GM18505 (cell line): ENCODE measurements around the gene PPM1E.
"Not testable (repeated sequence)": the region's sequence is repeated elsewhere in the genome, so short reads cannot be mapped to it uniquely, and the experiment has no call there.

Source experiments
- ATAC-seq: cut with Tn5 transposase; IDR thresholded peaks from one replicate; pipeline ENCODE4 v1.9.1; 2021; ENCODE audit not compliant: unreplicated experiment
- POLR2A ChIP-seq: IDR thresholded peaks from 4 replicates; pipeline ENCODE4 v1.6.1; 2011; ENCODE audit warnings: borderline replicate concordance; ENCODE audit not compliant: insufficient read depth, insufficient read length; ENCODE audit errors: extremely low read depth

Gene PPM1E

GRCh38 chr17:58911741-58912343, 156.2 kb downstream of the PPM1E start:
- no peak for TF ChIP-seq POLR2A
- no peak for ATAC-seq

- no peak for ATAC-seq
- no peak for TF ChIP-seq POLR2A
Observed at GRCh38 chr17:58913552-58913951, 157.9 kb downstream of the PPM1E start.

GRCh38 chr17:58913971-58914769, 158.5 kb downstream of the PPM1E start:
- TF ChIP-seq POLR2A, result no peak
- ATAC-seq, result no peak

- no peak for ATAC-seq
- TF ChIP-seq POLR2A, result no peak
Observed at GRCh38 chr17:58917228-58917627, 161.6 kb downstream of the PPM1E start.

- TF ChIP-seq POLR2A, result no peak
- ATAC-seq, result no peak
Observed at GRCh38 chr17:58918072-58918471, 162.4 kb downstream of the PPM1E start.

GRCh38 chr17:58918884-58919283, 163.2 kb downstream of the PPM1E start:
- no peak for ATAC-seq
- no peak for TF ChIP-seq POLR2A

GRCh38 chr17:58920773-58921172, 165.1 kb downstream of the PPM1E start:
- no peak for TF ChIP-seq POLR2A
- ATAC-seq, result no peak

GRCh38 chr17:58932956-58933355, 177.3 kb downstream of the PPM1E start:
- TF ChIP-seq POLR2A, result no peak
- no peak for ATAC-seq

GRCh38 chr17:58936295-58936694, 180.6 kb downstream of the PPM1E start:
- no peak for ATAC-seq
- no peak for TF ChIP-seq POLR2A

GRCh38 chr17:58944166-58944565, 188.5 kb downstream of the PPM1E start:
- ATAC-seq, result no peak
- TF ChIP-seq POLR2A, result no peak

GRCh38 chr17:58947411-58947810, 191.8 kb downstream of the PPM1E start:
- ATAC-seq, result no peak

GRCh38 chr17:58947824-58948223, 192.2 kb downstream of the PPM1E start:
- TF ChIP-seq POLR2A, result no peak
- ATAC-seq, result no peak

More at GRCh38 chr17:58947411-58947810, 191.8 kb downstream of the PPM1E start:
- TF ChIP-seq POLR2A, result no peak

GRCh38 chr17:58954358-58954757, 198.7 kb downstream of the PPM1E start:
- not testable (repeated sequence) for ATAC-seq

- no peak for TF ChIP-seq POLR2A
- no peak for ATAC-seq
Observed at GRCh38 chr17:58956997-58957724, 201.5 kb downstream of the PPM1E start.

- ATAC-seq, result not testable (repeated sequence)
Observed at GRCh38 chr17:58957725-58958073, 202.0 kb downstream of the PPM1E start.
